Keratinocyte (primary cell): Measurements from ENCODE around the gene LYSET.

Experiments
- EZH2 ChIP-seq: IDR thresholded peaks from one replicate; pipeline ENCODE4 v1.6.1; 2012; ENCODE audit warnings: inconsistent platforms, mild to moderate bottlenecking, low read length, moderate library complexity
- TF ChIP-seq, protein P1 (sequence below), 3 experiments: IDR thresholded peaks in 1 of 3; conservative IDR thresholded peaks in 1 of 3; optimal IDR thresholded peaks in 1 of 3; 2 replicates in 2 of 3; 3 replicates in 1 of 3; pipeline versions ENCODE3 to v1.5.1; 2011; ENCODE audit warnings: low read length in 3 of 3, mild to moderate bottlenecking in 3 of 3, moderate library complexity in 2 of 3, control low read depth in 1 of 3, inconsistent platforms in 1 of 3; ENCODE audit not compliant: insufficient read depth in 2 of 3; ENCODE audit errors: extremely low read depth in 1 of 3

GRCh38 chr14:93186466-93186865, 1.3 kb downstream of the LYSET start:
- TF ChIP-seq, protein P1, sequence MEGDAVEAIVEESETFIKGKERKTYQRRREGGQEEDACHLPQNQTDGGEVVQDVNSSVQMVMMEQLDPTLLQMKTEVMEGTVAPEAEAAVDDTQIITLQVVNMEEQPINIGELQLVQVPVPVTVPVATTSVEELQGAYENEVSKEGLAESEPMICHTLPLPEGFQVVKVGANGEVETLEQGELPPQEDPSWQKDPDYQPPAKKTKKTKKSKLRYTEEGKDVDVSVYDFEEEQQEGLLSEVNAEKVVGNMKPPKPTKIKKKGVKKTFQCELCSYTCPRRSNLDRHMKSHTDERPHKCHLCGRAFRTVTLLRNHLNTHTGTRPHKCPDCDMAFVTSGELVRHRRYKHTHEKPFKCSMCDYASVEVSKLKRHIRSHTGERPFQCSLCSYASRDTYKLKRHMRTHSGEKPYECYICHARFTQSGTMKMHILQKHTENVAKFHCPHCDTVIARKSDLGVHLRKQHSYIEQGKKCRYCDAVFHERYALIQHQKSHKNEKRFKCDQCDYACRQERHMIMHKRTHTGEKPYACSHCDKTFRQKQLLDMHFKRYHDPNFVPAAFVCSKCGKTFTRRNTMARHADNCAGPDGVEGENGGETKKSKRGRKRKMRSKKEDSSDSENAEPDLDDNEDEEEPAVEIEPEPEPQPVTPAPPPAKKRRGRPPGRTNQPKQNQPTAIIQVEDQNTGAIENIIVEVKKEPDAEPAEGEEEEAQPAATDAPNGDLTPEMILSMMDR (optimal IDR thresholded peaks at IDR 0.05 in 1 of 3, IDR thresholded peaks at IDR 0.05 in 1 of 3, conservative IDR thresholded peaks at IDR 0.05 in 1 of 3; ENCODE audit: extremely low read depth in 1 of 3, insufficient read depth in 2 of 3, low read length in 3 of 3): no peak
- TF ChIP-seq EZH2: no peak
